Smooth muscle cell of the brain vasculature (primary cell): Measurements from ENCODE around the gene CMTM2.
"Not testable (repeated sequence)": the region's sequence is repeated elsewhere in the genome, so short reads cannot be mapped to it uniquely, and the experiment has no call there.

Source experiments
- DNase-seq: peaks from one replicate; pipeline ENCODE4 v3.0.0-alpha.2; 2012; ENCODE audit warnings: low read depth, low spot score

Gene CMTM2

GRCh38 chr16:66630561-66631260 is 51.4 kb downstream of the CMTM2 start:
- DNase-seq, result not testable (repeated sequence)

DNA sequence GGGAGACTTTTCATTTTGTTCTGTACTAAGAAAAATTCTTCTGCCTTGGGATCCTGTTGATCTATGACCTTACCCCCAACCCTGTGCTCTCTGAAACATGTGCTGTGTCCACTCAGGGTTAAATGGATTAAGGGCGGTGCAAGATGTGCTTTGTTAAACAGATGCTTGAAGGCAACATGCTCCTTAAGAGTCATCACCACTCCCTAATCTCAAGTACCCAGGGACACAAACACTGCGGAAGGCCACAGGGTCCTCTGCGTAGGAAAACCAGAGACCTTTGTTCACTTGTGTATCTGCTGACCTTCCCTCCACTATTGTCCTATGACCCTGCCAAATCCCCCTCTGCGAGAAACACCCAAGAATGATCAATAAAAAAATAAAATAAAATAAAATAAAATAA is 52.3 kb downstream of the CMTM2 start:
- DNase-seq, result not testable (repeated sequence)

- DNase-seq, result no peak
Observed at GRCh38 chr16:66634527-66635196, 55.4 kb downstream of the CMTM2 start.

GRCh38 chr16:66635406-66635805 is 56.1 kb downstream of the CMTM2 start:
- DNase-seq, result no peak

DNA sequence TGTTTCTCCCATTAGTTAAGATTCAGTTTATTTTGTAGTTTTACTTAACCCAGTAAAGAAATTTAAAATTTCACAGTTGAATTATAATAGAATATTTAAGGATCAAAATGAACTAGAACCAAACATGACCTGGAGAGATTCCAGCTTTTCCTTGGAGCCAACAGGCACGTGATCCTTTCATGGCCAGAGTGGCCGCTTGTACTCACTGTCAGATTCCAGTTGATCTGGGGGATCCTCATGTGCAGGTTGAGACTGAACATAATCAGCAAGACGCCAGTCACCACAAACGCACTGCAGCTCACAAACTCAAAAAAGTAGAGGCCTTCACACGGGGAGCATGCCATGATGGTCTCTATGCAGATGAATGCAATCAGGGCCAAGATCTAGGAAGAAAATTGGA is 56.9 kb downstream of the CMTM2 start:
- no peak for DNase-seq

DNA sequence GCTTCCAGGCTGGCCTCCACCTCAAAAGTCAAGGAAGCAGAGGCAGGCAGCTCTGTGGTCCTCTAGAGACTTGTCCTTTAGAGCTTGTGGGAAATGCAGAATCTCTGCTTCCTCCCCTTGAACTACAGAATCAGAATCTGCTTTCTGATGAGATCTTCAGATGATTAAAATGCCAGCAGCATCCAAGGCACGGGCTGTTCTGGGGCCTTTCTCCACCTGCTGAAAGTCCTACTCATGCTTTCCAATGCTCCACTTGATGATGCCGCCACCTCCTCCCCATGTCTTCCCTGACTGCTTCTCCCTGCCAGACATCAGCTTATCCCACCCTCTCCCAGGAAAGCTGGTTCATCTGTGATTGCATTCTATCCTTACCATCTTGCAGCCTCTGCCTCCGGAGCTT is 58.5 kb downstream of the CMTM2 start:
- no peak for DNase-seq
